NCI-H345 (cell line): ENCODE results near the gene PALLD.

Experiments used
- DNase-seq: peaks from one replicate; lab custom pipeline; 2025; lab: John Stamatoyannopoulos, UW

PALLD gene

GRCh38 chr4:168623484-168623883, 126.6 kb downstream of the PALLD start:
- DNase-seq, result no peak

- no peak for DNase-seq
These were observed 131.4 kb downstream of the PALLD start for GRCh38 chr4:168628251-168628650.

DNA sequence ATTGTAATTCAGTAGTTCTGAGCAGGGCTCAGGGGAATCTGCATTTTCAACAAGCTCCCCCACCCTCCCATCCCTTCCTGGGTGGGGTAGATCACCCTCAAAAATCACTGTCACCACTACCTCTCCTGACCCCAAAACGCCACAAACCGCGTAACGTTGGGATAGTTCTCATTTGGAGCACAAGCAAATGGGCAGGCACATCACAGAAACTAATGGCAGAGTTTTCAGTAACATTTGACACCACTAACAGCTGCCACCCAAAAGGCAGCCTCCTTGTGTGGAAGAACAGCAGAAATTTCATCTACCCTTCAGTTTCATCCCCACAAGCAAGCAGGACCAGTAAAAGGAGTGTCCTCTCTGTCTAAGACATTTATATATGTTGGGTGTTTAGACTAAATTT, 132.7 kb downstream of the PALLD start:
- no peak for DNase-seq

- DNase-seq, result no peak
These were observed 133.8 kb downstream of the PALLD start for GRCh38 chr4:168630445-168631187.

DNA sequence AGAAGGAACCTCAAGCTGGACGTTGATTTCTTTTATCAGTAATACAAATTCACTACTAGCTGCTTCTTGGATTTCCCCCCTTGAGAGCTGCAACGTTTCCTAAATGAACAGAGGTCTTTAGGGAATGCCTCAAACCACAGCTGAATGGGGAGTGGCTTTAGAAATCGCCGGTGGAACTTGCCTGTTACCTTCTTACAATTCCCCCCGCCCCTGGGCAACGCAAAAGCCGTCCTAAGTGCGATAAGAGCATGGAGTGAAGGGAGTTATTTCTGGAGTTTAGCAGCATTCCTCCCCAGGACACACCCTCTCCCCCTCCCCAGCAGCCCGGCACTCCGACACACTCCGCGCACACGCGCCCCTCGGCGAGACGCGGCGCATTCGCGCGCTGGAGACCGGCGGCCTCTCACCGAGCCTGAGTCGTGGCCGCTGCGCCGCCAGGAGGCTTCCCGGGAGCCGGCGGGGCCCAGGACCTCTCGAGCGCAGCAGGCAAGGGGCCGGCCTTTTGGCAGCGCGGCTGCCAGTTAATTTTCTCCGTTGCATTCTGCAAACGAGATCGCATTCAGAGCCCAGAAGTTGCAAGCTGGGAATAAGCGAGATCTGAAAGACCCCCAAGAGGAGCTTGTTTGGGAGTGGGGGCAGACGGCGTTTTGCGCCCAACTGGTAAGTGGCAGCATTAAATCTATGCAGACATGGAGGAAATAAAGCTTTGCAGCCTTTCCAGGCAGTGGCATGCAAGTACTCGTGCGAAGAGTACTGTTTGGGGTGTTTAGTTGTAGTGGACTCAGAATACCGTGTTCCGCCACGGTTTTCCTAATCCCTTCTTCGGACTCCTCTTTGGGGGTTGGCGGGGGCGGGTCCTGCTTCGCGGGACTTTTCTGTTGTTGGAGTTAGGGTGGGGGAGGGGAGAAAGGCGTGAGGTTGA, 134.7 kb downstream of the PALLD start:
- DNase-seq, result peak; percentile 48

GRCh38 chr4:168632301-168632725, 135.5 kb downstream of the PALLD start:
- no peak for DNase-seq

GRCh38 chr4:168633064-168633463, 136.2 kb downstream of the PALLD start:
- no peak for DNase-seq

DNA sequence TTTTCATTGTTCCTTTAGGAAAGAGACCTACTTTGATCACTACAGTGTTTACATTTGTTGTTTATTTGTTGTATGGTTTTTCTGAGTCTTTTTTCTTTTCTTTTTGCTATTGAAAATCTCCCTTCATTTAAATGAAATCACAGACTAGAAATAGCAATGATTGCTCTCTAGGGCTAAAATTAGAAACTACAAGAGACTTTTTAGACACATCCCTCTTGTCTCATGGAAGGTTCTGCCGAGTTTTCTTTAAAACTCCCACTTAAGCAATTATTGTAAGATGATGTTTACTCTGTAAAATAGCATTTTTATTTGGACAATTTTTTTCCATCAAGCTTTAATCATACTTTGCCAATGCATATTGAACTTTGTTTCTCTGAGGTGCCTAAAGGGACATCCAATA, 136.6 kb downstream of the PALLD start:
- DNase-seq, result no peak

- no peak for DNase-seq
These were observed 137.5 kb downstream of the PALLD start for GRCh38 chr4:168634276-168634802.

DNA sequence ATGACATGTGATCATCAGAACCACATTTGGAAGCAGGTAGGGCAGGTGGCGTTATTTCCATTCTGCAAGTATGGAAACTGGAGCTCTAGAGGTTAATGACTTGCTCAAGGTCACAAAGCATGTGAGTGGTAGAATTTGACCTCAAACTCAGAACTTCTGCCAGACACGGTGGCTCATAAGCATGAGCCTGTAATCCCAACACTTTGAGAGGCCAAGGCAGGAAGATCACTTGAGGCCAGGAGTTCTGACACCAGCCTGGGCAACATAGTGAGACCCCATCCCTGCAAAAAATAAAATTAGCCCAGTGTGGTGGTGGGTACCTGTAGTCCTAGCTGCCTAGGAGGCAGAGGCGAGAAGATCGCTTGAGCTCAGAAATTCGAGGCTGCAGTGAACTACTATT, 139.2 kb downstream of the PALLD start:
- no peak for DNase-seq

DNA sequence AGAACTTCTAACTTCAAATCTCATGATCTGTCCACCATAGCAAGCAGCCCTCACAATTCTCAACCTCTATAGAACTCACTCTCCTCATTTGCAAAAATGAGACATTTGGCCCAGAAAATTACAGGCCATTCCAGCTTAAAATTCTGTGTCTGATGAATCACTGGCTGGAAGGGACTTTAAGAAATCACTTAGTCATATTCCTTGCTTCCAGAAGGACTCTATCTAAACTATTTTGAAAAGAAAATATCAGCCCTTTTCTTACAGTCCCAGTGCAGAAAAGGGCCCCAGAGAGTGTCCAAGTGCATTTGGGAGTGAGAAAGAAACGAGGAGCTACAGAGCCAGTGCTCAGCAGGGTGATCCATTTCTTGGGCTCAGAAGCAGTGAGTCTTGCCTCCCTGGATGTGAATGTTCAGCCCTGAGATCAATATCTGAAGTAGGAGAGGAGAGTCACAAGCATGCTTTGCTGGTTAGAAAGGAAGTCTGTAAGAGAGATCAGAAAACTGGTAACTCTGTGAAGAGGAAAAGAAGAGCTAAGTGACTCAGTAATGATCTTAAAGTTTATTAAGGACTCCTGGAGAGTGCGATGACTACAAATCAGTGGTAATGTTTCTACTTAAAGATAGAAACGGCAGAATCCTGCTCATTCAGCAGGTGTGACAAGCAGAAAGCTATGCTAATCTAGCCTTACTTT, 139.8 kb downstream of the PALLD start:
- no peak for DNase-seq

- no peak for DNase-seq
These were observed 141.3 kb downstream of the PALLD start for GRCh38 chr4:168637872-168638756.

- DNase-seq, result no peak
These were observed 143.1 kb downstream of the PALLD start for GRCh38 chr4:168639914-168640313.

DNA sequence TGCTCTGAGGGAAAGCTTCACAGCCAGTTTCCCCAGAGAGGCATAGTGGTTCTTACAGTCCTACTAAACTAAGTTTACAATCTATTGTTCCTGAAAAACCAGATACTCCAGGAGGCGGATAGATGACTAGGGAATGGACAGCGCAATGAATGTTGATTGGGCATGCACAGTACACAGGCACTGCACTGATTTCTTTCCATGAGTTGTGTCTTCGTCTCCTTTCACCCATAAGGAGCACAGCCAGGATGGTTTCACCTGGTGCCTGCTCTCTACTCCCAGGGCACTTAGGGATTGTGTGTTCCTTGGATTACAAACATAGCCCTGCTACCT, 144.9 kb downstream of the PALLD start:
- DNase-seq, result no peak

- no peak for DNase-seq
These were observed 145.7 kb downstream of the PALLD start for GRCh38 chr4:168642591-168642990.

GRCh38 chr4:168643111-168643795, 146.4 kb downstream of the PALLD start:
- DNase-seq, result no peak

DNA sequence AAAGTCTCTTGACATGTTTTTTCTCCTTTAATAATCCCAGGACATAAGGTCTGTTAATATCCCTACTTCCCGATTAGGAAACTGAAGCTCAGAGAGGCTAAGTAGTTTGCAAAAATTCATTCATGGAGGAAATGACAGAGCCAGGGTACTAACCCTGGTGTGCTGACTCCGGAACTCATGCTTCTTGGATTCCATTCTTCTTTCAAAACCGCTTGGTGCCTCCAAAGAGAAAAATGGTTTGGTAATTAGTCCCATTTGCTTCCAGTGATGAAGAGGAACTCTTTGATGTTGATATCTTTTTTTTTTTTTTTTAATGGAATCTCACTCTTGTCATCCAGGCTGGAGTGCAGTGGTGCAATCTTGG, 146.9 kb downstream of the PALLD start:
- no peak for DNase-seq

DNA sequence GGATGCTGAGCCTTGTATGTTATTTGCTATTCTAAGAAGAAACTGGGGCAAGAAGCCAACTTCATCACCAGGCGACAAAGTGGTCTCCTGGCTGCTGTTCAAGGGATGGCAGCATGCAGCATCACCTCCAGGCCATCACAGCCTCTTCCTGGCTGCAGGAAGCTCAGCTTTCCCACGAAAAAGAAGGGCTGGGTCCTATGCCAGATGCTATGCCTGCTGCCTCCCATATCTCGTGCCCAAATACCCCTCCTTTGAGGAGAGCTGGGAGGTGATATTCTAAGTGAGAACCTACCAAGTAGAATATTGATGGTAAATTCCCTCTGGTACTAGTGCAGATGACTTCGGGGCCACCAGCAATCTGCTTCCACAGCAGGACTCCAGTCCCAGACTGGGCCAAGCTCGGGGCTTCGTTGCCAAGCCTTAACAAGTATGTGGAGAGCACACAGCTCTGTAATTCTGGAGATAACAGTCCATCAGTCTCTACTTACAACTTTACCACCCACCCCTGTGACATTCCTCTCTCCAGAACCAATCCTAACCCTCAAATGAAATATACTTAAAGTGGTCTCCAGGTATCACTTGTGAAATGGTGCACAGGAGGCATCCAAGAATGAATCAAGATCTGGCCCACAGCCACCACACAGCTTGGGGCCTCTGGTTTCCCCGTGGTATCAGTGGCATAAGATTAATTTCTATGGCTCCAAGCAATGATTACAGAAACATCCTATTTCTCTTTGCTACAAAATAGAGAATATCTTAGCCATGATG, 149.3 kb downstream of the PALLD start:
- DNase-seq, result peak; percentile 13

DNA sequence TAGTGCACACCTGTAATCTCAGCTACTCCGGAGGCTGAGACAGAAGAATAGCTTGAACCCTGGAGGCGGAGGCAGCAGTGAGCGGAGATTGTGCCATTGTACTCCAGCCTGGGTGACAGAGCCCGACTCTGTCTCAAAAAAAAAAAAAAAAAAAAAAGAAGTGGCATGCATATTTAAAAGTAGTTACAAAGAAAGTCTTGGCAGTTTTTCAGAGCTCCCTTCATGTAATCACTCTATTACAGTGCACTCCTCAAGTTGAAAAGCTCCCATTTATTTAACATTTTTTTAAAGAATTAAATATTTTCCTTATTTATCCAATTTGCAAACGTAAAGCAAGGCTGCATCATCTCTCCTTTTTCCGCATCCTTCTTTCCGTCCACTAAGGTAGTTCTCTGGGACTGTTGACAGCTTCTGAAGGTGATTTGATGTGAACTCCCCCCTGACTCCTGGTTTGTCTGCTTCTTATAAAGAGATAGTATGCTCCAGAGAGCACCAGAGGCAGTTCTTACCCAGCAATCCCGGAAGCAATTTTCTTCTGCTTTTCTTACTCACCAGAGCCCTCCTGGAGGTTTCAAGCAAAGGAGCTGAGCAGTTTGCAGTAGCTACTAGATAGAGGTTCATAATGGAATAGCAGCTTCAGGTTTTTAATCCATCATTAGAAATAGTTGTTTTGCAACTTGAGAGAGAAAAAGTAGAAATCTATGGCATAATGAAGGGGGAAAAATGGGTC, 151.0 kb downstream of the PALLD start:
- DNase-seq, result no peak
